VCaP (cell line): ENCODE results near the gene LRP1.

Experiments used
- H3K27ac ChIP-seq: fragments of 450-650 bp; 2 replicates; pipeline ENCODE4 v1.5.1; 2017
- CTCF ChIP-seq: fragments of 450-650 bp; conservative IDR thresholded peaks from 2 replicates; pipeline ENCODE4 v1.5.1; 2017; ENCODE audit warnings: mild to moderate bottlenecking, moderate library complexity

Gene LRP1

GRCh38 chr12:57194253-57194652 lies 66.0 kb downstream of the LRP1 start:
- no peak overlapping the region for H3K27ac ChIP-seq
- no peak for TF ChIP-seq CTCF

GRCh38 chr12:57195186-57195585 lies 66.9 kb downstream of the LRP1 start:
- H3K27ac ChIP-seq: no peak overlapping the region
- TF ChIP-seq CTCF: no peak

GRCh38 chr12:57195611-57196371 lies 67.5 kb downstream of the LRP1 start:
- TF ChIP-seq CTCF: no peak
- no peak overlapping the region for H3K27ac ChIP-seq

GRCh38 chr12:57196439-57196838 lies 68.2 kb downstream of the LRP1 start:
- H3K27ac ChIP-seq: no peak overlapping the region
- no peak for TF ChIP-seq CTCF

- H3K27ac ChIP-seq: no peak overlapping the region
- TF ChIP-seq CTCF: no peak
Measured at GRCh38 chr12:57196956-57197355, 68.7 kb downstream of the LRP1 start.

- H3K27ac ChIP-seq: no peak overlapping the region
- no peak for TF ChIP-seq CTCF
Measured at GRCh38 chr12:57198329-57198728, 70.0 kb downstream of the LRP1 start.

- H3K27ac ChIP-seq: no peak overlapping the region
- TF ChIP-seq CTCF: no peak
Measured at GRCh38 chr12:57199191-57199590, 70.9 kb downstream of the LRP1 start.
